Astrocyte (in vitro differentiated cells and primary cell): ENCODE results near the gene DEFB121. TPM values are rescaled to one million over a fixed set of nuclear protein-coding genes. Genes with fewer than 3 reads are reported as not detected.

Experiments used
- DNase-seq: peaks from one replicate; pipeline ENCODE4 v3.0.0-alpha.2; 2010; ENCODE audit warnings: low read depth
- FAIRE-seq: peaks from 2 replicates; lab custom pipeline; 2011; peaks lifted over from hg19 to GRCh38; lab: Jason Lieb, UNC
- H2AFZ ChIP-seq: 2 replicates; pipeline ENCODE4 v1.6.0; 2012; ENCODE audit warnings: low read depth, low read length, inconsistent platforms
- H3K27ac ChIP-seq: 2 replicates; pipeline ENCODE4 v1.5.1; 2011; ENCODE audit warnings: low read depth, low read length, inconsistent platforms
- H3K27me3 ChIP-seq: 2 replicates; pipeline ENCODE4 v1.6.0; 2011; ENCODE audit warnings: low read length, inconsistent platforms; ENCODE audit not compliant: insufficient read depth
- H3K36me3 ChIP-seq: 2 replicates; pipeline ENCODE4 v1.5.1; 2011; ENCODE audit warnings: low read length, inconsistent platforms; ENCODE audit not compliant: insufficient read depth
- H3K4me1 ChIP-seq: 2 replicates; pipeline ENCODE4 v1.5.1; 2011; ENCODE audit warnings: low read length, inconsistent platforms; ENCODE audit not compliant: insufficient read depth
- H3K4me2 ChIP-seq: 2 replicates; pipeline ENCODE4 v1.6.0; 2012; ENCODE audit warnings: low read length, inconsistent platforms
- H3K4me3 ChIP-seq: 2 replicates; pipeline ENCODE4 v1.5.1; 2011; ENCODE audit warnings: low read depth, mild to moderate bottlenecking, low read length, inconsistent platforms; ENCODE audit not compliant: insufficient read depth
- H3K79me2 ChIP-seq: 2 replicates; pipeline ENCODE4 v1.6.0; 2012; ENCODE audit warnings: mild to moderate bottlenecking, low read length, inconsistent platforms; ENCODE audit not compliant: insufficient read depth
- H3K9ac ChIP-seq: 2 replicates; pipeline ENCODE4 v1.6.0; 2012; ENCODE audit warnings: mild to moderate bottlenecking, low read length, inconsistent platforms
- H3K9me3 ChIP-seq: 2 replicates; pipeline ENCODE4 v1.5.1; 2012; ENCODE audit warnings: low read depth, mild to moderate bottlenecking, low read length, inconsistent platforms; ENCODE audit not compliant: insufficient read depth
- H4K20me1 ChIP-seq: 2 replicates; pipeline ENCODE4 v1.6.0; 2012; ENCODE audit warnings: low read length, inconsistent platforms; ENCODE audit not compliant: insufficient read depth
- H3K27ac Mint-ChIP-seq: one replicate; pipeline ENCODE4 v1.8.0; 2021; ENCODE audit warnings: mild to moderate bottlenecking, mixed read lengths; ENCODE audit not compliant: unreplicated experiment
- H3K27me3 Mint-ChIP-seq: one replicate; pipeline ENCODE4 v1.8.0; 2021; ENCODE audit warnings: low read depth, mixed read lengths; ENCODE audit not compliant: unreplicated experiment
- H3K36me3 Mint-ChIP-seq: one replicate; pipeline ENCODE4 v1.8.0; 2021; ENCODE audit warnings: low read depth, mixed read lengths; ENCODE audit not compliant: unreplicated experiment
- H3K4me1 Mint-ChIP-seq: one replicate; pipeline ENCODE4 v1.8.0; 2021; ENCODE audit warnings: low read depth, mixed read lengths; ENCODE audit not compliant: unreplicated experiment
- H3K4me3 Mint-ChIP-seq: one replicate; pipeline ENCODE4 v1.8.0; 2021; ENCODE audit warnings: mild to moderate bottlenecking, moderate library complexity, mixed read lengths; ENCODE audit not compliant: unreplicated experiment
- H3K9me3 Mint-ChIP-seq: one replicate; pipeline ENCODE4 v1.8.0; 2021; ENCODE audit warnings: mild to moderate bottlenecking, mixed read lengths; ENCODE audit not compliant: unreplicated experiment
- EZH2 ChIP-seq: IDR thresholded peaks from 2 replicates; pipeline ENCODE4 v1.6.1; 2012; ENCODE audit warnings: mild to moderate bottlenecking, low read length, inconsistent platforms; ENCODE audit not compliant: insufficient read depth
- total RNA-seq: library from RNA; stranded (reverse); gene quantifications from 2 replicates; pipeline ENCODE4 v1.2.1, GENCODE V29; 2021
- TF ChIP-seq, protein P1 (sequence below): IDR thresholded peaks from 2 replicates; pipeline ENCODE4 v1.5.1; 2011; ENCODE audit warnings: low read depth, mild to moderate bottlenecking, inconsistent platforms, low read length, moderate library complexity; ENCODE audit not compliant: insufficient read depth

DEFB121 gene
- total RNA-seq, 1 donor from 2014 or later = not detected

DNA sequence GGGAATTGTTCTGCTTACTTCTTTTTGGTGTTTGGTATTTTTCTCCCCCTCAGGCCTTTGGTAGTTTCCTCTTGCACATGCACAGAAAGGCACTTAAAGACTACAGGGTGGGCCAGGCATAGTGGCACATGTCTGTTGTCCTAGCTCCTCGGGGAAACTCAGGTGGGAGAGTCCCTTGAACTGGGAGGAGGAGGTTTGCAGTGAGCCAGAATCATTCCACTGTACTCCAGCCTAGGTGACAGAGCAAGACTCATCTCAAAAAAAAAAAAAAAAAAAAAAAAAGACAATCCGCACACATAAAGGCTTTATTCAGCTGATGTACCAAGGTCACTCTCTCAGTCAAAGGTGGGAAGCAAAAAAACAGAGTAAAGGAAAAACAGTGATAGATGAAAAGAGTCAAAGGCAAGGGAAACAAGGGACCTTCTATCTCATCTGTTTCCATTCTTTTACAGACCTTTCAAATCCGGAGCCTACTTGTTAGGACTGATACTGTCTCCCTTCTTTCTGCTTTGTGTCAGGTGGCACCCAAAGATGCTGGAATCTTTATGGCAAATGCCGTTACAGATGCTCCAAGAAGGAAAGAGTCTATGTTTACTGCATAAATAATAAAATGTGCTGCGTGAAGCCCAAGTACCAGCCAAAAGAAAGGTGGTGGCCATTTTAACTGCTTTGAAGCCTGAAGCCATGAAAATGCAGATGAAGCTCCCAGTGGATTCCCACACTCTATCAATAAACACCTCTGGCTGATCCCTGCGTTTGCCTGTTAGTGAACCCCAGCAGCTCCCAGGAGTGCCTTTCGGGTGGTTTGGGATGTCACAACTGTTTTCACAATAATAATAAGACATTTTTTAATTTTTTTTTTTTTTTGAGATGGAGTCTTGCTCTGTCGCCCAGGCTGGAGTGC lies 43.7 kb upstream of the DEFB121 start:
- H3K9me3 ChIP-seq = no peaks in the 10 kb centered on the region
- no peak overlapping the region for H3K9ac ChIP-seq
- no peaks in the 10 kb centered on the region for H3K4me1 ChIP-seq
- H3K4me3 ChIP-seq = no peak overlapping the region
- no peak for FAIRE-seq
- H3K27me3 Mint-ChIP-seq = no peaks in the 10 kb centered on the region
- TF ChIP-seq EZH2 = no peak
- TF ChIP-seq, protein P1, sequence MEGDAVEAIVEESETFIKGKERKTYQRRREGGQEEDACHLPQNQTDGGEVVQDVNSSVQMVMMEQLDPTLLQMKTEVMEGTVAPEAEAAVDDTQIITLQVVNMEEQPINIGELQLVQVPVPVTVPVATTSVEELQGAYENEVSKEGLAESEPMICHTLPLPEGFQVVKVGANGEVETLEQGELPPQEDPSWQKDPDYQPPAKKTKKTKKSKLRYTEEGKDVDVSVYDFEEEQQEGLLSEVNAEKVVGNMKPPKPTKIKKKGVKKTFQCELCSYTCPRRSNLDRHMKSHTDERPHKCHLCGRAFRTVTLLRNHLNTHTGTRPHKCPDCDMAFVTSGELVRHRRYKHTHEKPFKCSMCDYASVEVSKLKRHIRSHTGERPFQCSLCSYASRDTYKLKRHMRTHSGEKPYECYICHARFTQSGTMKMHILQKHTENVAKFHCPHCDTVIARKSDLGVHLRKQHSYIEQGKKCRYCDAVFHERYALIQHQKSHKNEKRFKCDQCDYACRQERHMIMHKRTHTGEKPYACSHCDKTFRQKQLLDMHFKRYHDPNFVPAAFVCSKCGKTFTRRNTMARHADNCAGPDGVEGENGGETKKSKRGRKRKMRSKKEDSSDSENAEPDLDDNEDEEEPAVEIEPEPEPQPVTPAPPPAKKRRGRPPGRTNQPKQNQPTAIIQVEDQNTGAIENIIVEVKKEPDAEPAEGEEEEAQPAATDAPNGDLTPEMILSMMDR = no peak
- no peaks in the 10 kb centered on the region for H3K36me3 ChIP-seq
- H3K4me1 Mint-ChIP-seq = no peaks in the 10 kb centered on the region
- no peak overlapping the region for H3K27ac ChIP-seq
- DNase-seq = no peak
- no peaks in the 10 kb centered on the region for H4K20me1 ChIP-seq
- no peak overlapping the region for H2AFZ ChIP-seq
- no peak overlapping the region for H3K4me2 ChIP-seq
- H3K79me2 ChIP-seq = no peaks in the 10 kb centered on the region
- no peak overlapping the region for H3K27ac Mint-ChIP-seq
- no peak overlapping the region for H3K4me3 Mint-ChIP-seq
- H3K27me3 ChIP-seq = no peaks in the 10 kb centered on the region
- H3K36me3 Mint-ChIP-seq = no peaks in the 10 kb centered on the region
- H3K9me3 Mint-ChIP-seq = peaks cover 5% of the 10 kb centered on the region

DNA sequence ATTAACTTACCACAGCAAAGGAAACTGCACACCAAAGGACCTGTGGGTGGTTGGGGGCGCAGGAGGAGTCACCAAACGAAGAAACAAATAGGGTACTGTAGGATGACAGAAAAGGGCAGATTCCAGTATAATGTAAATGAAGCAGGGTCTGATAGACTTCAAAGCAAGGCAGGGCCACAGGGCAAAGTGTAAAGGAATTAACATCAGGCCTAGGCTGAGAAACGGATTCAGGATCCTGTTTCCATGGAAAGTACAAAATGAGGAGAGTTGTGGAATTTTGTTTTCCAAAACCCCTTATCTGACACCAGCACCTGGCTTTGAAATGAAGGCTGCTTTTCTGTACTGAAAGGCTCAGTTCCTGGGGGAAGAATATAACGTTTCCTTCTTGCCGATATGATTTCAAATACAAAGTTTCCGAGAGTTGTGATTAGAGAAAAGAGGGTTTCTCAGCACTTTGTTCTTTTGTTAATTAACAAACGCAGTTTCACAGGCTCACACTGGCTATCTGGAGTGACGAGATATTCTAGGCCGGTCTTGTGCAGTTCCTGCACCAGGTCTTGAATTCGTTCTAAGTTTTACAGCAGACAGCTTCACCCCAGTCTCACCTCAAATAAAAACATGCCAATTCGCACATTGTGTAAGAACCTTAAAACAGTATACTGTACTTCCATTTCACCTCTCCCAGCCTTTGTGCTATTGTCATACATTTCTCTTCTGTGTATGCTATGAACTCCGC lies 40.2 kb upstream of the DEFB121 start:
- no peak overlapping the region for H3K4me3 ChIP-seq
- peaks cover 5% of the 10 kb centered on the region for H3K9me3 Mint-ChIP-seq
- H4K20me1 ChIP-seq = no peaks in the 10 kb centered on the region
- no peaks in the 10 kb centered on the region for H3K36me3 Mint-ChIP-seq
- H3K36me3 ChIP-seq = no peaks in the 10 kb centered on the region
- no peak overlapping the region for H2AFZ ChIP-seq
- no peak overlapping the region for H3K27ac Mint-ChIP-seq
- H3K9me3 ChIP-seq = no peaks in the 10 kb centered on the region
- no peaks in the 10 kb centered on the region for H3K79me2 ChIP-seq
- H3K27me3 Mint-ChIP-seq = no peaks in the 10 kb centered on the region
- H3K27ac ChIP-seq = no peak overlapping the region
- no peak overlapping the region for H3K4me2 ChIP-seq
- FAIRE-seq = no peak
- H3K4me3 Mint-ChIP-seq = no peak overlapping the region
- H3K4me1 Mint-ChIP-seq = no peaks in the 10 kb centered on the region
- TF ChIP-seq EZH2 = no peak
- TF ChIP-seq, protein P1 = no peak
- no peak for DNase-seq
- H3K9ac ChIP-seq = no peak overlapping the region
- H3K27me3 ChIP-seq = peaks cover 2% of the 10 kb centered on the region
- no peaks in the 10 kb centered on the region for H3K4me1 ChIP-seq
